CD14-positive monocyte (primary cell): ENCODE measurements around the gene OR7A5. TPM values are rescaled to one million over a fixed set of nuclear protein-coding genes. Genes with fewer than 3 reads are reported as not detected.

ENCODE experiments used
- DNase-seq, 3 donors: peaks; one replicate each; pipeline ENCODE4 v3.0.0-alpha.2; 2011 to 2022
- H2AFZ ChIP-seq: 2 replicates; pipeline ENCODE4 v1.6.0; 2012; ENCODE audit warnings: mild to moderate bottlenecking, low read depth, low read length, inconsistent platforms; ENCODE audit not compliant: insufficient read depth, poor library complexity, severe bottlenecking
- H3K27ac ChIP-seq, 2 donors: 1 replicate in 1 of 2; 2 replicates in 1 of 2; pipeline ENCODE4 v1.5.1; 2012 to 2013; ENCODE audit warnings: low read length in 2 of 2, control low read depth in 1 of 2, inconsistent platforms in 1 of 2, low read depth in 1 of 2, mild to moderate bottlenecking in 1 of 2
- H3K27me3 ChIP-seq, 2 donors: one replicate each; pipeline versions ENCODE4 v1.6.0 to v1.6.1; 2011 to 2013; ENCODE audit warnings: low read length in 2 of 2; ENCODE audit not compliant: control insufficient read depth in 2 of 2, insufficient read depth in 2 of 2
- H3K36me3 ChIP-seq, 2 donors: replicated peaks in 1 of 2; 1 replicate in 1 of 2; 2 replicates in 1 of 2; pipeline versions ENCODE4 v1.5.1 to v1.6.1; 2012 to 2013; ENCODE audit warnings: low read length in 2 of 2, control low read depth in 1 of 2, inconsistent platforms in 1 of 2, mild to moderate bottlenecking in 1 of 2; ENCODE audit not compliant: insufficient read depth in 2 of 2, control insufficient read depth in 1 of 2
- H3K4me1 ChIP-seq, 2 donors: 1 replicate in 1 of 2; 2 replicates in 1 of 2; pipeline versions ENCODE4 v1.5.1 to v1.6.1; 2012 to 2013; ENCODE audit warnings: low read length in 2 of 2, control low read depth in 1 of 2, inconsistent platforms in 1 of 2, mild to moderate bottlenecking in 1 of 2, moderate library complexity in 1 of 2; ENCODE audit not compliant: insufficient read depth in 2 of 2, control insufficient read depth in 1 of 2
- H3K4me2 ChIP-seq: replicated peaks from 2 replicates; pipeline ENCODE3; 2012; ENCODE audit warnings: low read length, moderate library complexity, mild to moderate bottlenecking; ENCODE audit not compliant: poor library complexity, severe bottlenecking; ENCODE audit errors: extremely low read depth
- H3K4me3 ChIP-seq, 3 experiments: fragments of 200-600 bp in 1 of 3; sonication (generic) in 1 of 3; replicated peaks in 1 of 3; 1 replicate in 2 of 3; 2 replicates in 1 of 3; pipeline ENCODE4 v1.5.1; 2011 to 2013; ENCODE audit warnings: low read length in 3 of 3, mild to moderate bottlenecking in 3 of 3, control low read depth in 2 of 3, low read depth in 2 of 3, inconsistent platforms in 1 of 3, moderate library complexity in 1 of 3
- H3K79me2 ChIP-seq: 2 replicates; pipeline ENCODE4 v1.6.0; 2012; ENCODE audit warnings: mild to moderate bottlenecking, control low read depth, inconsistent platforms, low read length, moderate library complexity; ENCODE audit not compliant: insufficient read depth
- H3K9ac ChIP-seq: 2 replicates; pipeline ENCODE4 v1.6.0; 2017; ENCODE audit warnings: low read length, mild to moderate bottlenecking; ENCODE audit not compliant: insufficient read depth, poor library complexity, severe bottlenecking
- H3K9me3 ChIP-seq, 2 donors: replicated peaks in 1 of 2; 1 replicate in 1 of 2; 2 replicates in 1 of 2; pipeline versions ENCODE4 v1.5.1 to v1.6.1; 2012 to 2013; ENCODE audit warnings: low read length in 2 of 2, control low read depth in 1 of 2; ENCODE audit not compliant: control insufficient read depth in 1 of 2, insufficient read depth in 1 of 2
- H4K20me1 ChIP-seq: 2 replicates; pipeline ENCODE4 v1.6.0; 2012; ENCODE audit warnings: mild to moderate bottlenecking, low read length, control low read depth, moderate library complexity; ENCODE audit not compliant: insufficient read depth
- H3K27ac Mint-ChIP-seq, 7 donors: one replicate each; pipeline ENCODE4 v1.8.0; 2020; ENCODE audit warnings: mild to moderate bottlenecking in 7 of 7, mixed read lengths in 7 of 7, moderate library complexity in 6 of 7, inconsistent platforms in 2 of 7
- H3K27me3 Mint-ChIP-seq, 3 donors: one replicate each; pipeline ENCODE4 v1.8.0; 2021 to 2022; ENCODE audit warnings: low read depth in 3 of 3, mild to moderate bottlenecking in 3 of 3, mixed read lengths in 3 of 3, moderate library complexity in 3 of 3, inconsistent platforms in 1 of 3
- H3K36me3 Mint-ChIP-seq, 2 donors: one replicate each; pipeline ENCODE4 v1.8.0; 2020; ENCODE audit warnings: mixed read lengths in 2 of 2, inconsistent platforms in 1 of 2, mild to moderate bottlenecking in 1 of 2
- H3K4me1 Mint-ChIP-seq: one replicate; pipeline ENCODE4 v1.8.0; 2020; ENCODE audit warnings: mild to moderate bottlenecking, mixed read lengths
- H3K4me3 Mint-ChIP-seq, 2 donors: one replicate each; pipeline ENCODE4 v1.8.0; 2020; ENCODE audit warnings: mild to moderate bottlenecking in 2 of 2, mixed read lengths in 2 of 2, moderate library complexity in 1 of 2
- H3K9me3 Mint-ChIP-seq, 7 donors: one replicate each; pipeline ENCODE4 v1.8.0; 2020 to 2022; ENCODE audit warnings: mixed read lengths in 7 of 7, mild to moderate bottlenecking in 6 of 7, moderate library complexity in 6 of 7, inconsistent platforms in 2 of 7
- WGBS: methylation state at CpG from one replicate; pipeline ENCODE4 v1.1.5; 2013; ENCODE audit warnings: missing lambda C conversion rate; ENCODE audit not compliant: insufficient coverage; 5-methylcytosine and 5-hydroxymethylcytosine counted together
- intact Hi-C, 2 donors: fragments of 100-400 bp; cut with micrococcal nuclease; formaldehyde crosslinking; loops; one replicate each; pipeline versions ENCODE4 v1.15.0 to v1.15.1; 2023
- polyA plus RNA-seq, 3 donors: library from polyadenylated mRNA; depleted of rRNA in 1 of 3; unstranded in 2 of 3; stranded (reverse) in 1 of 3; fragments of 300-500 nt in 2 of 3; fragments of >200 nt in 1 of 3; fragmentation: Illumina TruSeq in 2 of 3; gene quantifications; 1 replicate in 2 of 3; 2 replicates in 1 of 3; pipeline ENCODE4 v1.2.3, GENCODE V29; 2012 to 2021
- TF ChIP-seq, protein P1 (sequence below): fragments of 200-600 bp; IDR thresholded peaks from one replicate; pipeline ENCODE4 v1.8.0; 2022; ENCODE audit warnings: antibody characterized with exemption, mild to moderate bottlenecking

Gene OR7A5
- polyA plus RNA-seq, 3 donors: not detected

GRCh38 chr19:14809272-14810057 is 25.5 kb downstream of the OR7A5 start:
- Histone ChIP-seq H4K20me1 (no peaks in the 10 kb centered on the region), H2AFZ (peak overlapping the region; percentile 6), H3K27me3 (no peaks in the 10 kb centered on the region), H3K36me3 (no peaks in the 10 kb centered on the region), H3K9ac (no peak overlapping the region), H3K9me3 (no peaks in the 10 kb centered on the region), H3K79me2 (no peaks in the 10 kb centered on the region), H3K4me1 (no peaks in the 10 kb centered on the region), H3K4me3 (no peak overlapping the region), H3K4me2 (no peak overlapping the region), H3K27ac (no peak overlapping the region)
- DNase-seq: no peak
- H3K4me1 Mint-ChIP-seq: peaks cover 7% of the 10 kb centered on the region
- peak overlapping the region in 1 of 2 donors; percentile 14 for H3K4me3 Mint-ChIP-seq
- 53% methylated on average over 7 of the region's 9 CpGs for WGBS
- H3K36me3 Mint-ChIP-seq: no peaks in the 10 kb centered on the region
- H3K27ac Mint-ChIP-seq: no peak overlapping the region
- peaks cover 0 to 8% (median 4%) of the 10 kb centered on the region in 3 donors for H3K27me3 Mint-ChIP-seq
- intact Hi-C loops: no loop called here
- TF ChIP-seq, protein P1, sequence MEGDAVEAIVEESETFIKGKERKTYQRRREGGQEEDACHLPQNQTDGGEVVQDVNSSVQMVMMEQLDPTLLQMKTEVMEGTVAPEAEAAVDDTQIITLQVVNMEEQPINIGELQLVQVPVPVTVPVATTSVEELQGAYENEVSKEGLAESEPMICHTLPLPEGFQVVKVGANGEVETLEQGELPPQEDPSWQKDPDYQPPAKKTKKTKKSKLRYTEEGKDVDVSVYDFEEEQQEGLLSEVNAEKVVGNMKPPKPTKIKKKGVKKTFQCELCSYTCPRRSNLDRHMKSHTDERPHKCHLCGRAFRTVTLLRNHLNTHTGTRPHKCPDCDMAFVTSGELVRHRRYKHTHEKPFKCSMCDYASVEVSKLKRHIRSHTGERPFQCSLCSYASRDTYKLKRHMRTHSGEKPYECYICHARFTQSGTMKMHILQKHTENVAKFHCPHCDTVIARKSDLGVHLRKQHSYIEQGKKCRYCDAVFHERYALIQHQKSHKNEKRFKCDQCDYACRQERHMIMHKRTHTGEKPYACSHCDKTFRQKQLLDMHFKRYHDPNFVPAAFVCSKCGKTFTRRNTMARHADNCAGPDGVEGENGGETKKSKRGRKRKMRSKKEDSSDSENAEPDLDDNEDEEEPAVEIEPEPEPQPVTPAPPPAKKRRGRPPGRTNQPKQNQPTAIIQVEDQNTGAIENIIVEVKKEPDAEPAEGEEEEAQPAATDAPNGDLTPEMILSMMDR: no peak
- H3K9me3 Mint-ChIP-seq: peaks cover 0 to 2% (median 0%) of the 10 kb centered on the region in 7 donors

DNA sequence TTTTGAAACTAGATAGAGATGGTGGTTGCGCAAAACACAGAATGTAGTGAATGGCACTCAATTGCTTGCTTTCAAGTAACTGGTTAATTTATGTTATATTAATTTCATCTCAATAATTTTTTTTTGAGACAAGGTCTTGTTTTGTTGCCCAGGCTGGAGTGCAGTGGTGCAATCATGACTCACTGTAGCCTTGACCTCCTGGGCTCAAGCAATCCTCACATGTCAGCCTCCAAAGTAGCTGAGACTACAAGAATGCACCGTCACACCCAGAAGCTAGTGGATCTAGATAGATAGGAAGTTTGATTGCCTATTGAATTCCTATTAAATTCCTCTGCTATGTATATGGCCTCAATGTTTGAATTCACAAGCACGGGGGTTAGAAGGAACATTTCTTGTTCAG is 30.2 kb downstream of the OR7A5 start:
- H3K4me3 Mint-ChIP-seq: no peak overlapping the region
- intact Hi-C loops: no loop called here
- no peak overlapping the region for H3K27ac Mint-ChIP-seq
- H3K9me3 Mint-ChIP-seq: peaks cover 2 to 7% (median 4%) of the 10 kb centered on the region in 7 donors
- H3K79me2 ChIP-seq: no peaks in the 10 kb centered on the region
- H3K27me3 Mint-ChIP-seq: peaks cover 0 to 5% (median 4%) of the 10 kb centered on the region in 3 donors
- no peak overlapping the region for H3K4me2 ChIP-seq
- no peak overlapping the region for H3K27ac ChIP-seq
- H2AFZ ChIP-seq: no peak overlapping the region
- H3K4me1 ChIP-seq: no peaks in the 10 kb centered on the region
- 67% methylated on average over 1 of the region's 3 CpGs for WGBS
- H3K36me3 ChIP-seq: no peaks in the 10 kb centered on the region
- TF ChIP-seq, protein P1: no peak
- no peaks in the 10 kb centered on the region for H3K36me3 Mint-ChIP-seq
- peaks cover 3 to 7% of the 10 kb centered on the region in 2 donors for H3K9me3 ChIP-seq
- H3K9ac ChIP-seq: no peak overlapping the region
- DNase-seq: no peak
- H3K27me3 ChIP-seq: no peaks in the 10 kb centered on the region
- no peak overlapping the region for H3K4me3 ChIP-seq
- peaks cover 7% of the 10 kb centered on the region for H3K4me1 Mint-ChIP-seq
- no peaks in the 10 kb centered on the region for H4K20me1 ChIP-seq
